HG03521 (cell line): ENCODE data around the gene MED26.

Experiments used
- ATAC-seq: cut with Tn5 transposase; IDR thresholded peaks from one replicate; pipeline ENCODE4 v1.9.1; 2021; ENCODE audit warnings: mild to moderate bottlenecking, moderate library complexity; ENCODE audit not compliant: unreplicated experiment

The MED26 gene

DNA sequence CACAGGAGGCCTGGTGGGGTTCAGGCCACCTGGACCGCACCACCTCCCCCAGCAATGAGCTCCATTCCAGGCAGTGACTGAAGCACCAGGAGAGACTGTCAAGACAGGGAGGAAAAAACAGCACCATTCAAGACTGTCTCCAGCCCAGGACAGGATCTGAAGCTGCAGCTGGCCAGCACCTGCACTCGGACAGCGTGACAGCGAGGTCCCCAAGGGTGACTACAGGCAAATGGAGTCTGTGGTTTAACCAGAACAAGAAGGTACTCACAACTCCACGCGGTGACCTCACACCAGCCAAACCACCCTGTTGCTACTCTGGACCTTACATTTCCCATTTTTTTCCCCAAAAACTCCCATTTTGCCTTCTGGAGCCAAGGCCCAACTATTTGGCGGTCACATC lies 9.8 kb downstream of the MED26 start:
- no peak for ATAC-seq

DNA sequence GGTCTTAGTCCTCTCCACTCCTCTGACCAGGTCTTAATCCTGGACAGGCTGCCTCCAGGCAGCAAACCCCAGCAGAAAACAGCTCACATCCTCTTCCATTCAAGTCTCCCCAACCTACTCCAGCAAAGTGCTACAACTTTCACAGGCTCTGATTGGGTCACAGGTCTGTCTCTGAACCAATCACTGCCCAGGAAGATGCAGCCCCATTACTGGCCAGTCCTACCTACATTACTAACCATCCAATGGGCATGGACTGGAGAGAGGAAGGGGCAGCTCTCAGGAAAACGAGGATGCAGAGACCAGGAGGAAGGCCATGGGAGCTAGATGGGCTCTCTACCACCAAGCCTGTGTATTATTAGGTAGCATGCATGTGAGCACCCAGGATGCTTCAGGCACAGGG lies 12.2 kb downstream of the MED26 start:
- no peak for ATAC-seq

DNA sequence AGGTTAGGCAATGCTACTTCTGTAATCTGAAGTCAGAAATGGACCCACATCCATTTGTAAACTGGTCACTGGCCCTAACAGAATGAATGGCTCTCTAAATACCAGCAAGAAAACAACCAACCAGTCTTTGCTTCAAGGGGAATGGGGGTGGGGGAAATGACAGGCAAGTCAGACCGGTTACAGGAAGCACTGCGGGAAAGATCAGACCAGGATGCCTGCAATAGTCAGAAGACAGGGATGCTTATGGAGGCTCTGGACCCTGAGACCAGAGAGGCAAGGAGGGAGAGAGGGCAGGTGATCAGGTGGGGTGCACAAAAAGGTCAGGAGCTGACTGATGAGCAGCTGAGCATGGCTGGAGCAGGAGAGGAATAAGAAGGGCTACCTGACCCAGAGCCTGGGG lies 13.1 kb downstream of the MED26 start:
- ATAC-seq = no peak

DNA sequence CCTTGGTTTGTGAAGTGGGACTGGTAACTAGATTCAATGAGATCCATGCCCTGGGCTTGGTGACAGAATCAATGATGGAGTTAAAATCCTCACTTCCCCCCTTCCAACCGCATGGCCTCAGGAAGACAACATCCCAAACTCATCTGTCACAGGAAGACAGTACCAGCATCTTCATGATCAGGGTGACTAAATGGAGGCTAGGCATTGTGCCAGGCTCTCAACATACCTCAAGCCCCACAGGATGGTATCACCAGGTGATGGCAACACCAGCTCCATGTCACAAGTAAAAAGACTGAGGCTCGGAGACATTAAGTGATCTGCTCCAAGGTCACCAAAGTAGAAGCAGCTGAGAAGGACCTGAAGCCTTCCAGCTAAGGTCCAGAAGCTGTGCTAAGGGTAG lies 14.2 kb downstream of the MED26 start:
- no peak for ATAC-seq

DNA sequence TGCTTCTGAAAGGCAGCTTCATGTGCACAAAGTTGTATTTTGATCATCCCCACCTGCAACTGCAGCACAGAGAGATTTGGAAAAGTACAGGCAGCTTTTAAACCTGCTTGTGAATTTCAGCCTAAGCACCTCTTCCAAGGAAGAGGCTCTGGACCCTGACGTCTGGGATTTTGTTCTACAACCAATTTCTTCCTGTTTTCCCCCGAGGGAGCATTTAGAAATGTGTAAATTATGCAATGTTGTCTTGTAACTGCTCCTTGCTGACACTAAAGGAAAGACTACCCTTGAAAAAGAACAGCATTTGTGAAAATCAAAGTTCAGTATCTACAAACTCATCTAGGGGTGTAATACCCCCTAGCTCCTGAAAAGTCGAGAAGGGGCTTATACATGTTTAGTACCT lies 15.4 kb downstream of the MED26 start:
- ATAC-seq = no peak

DNA sequence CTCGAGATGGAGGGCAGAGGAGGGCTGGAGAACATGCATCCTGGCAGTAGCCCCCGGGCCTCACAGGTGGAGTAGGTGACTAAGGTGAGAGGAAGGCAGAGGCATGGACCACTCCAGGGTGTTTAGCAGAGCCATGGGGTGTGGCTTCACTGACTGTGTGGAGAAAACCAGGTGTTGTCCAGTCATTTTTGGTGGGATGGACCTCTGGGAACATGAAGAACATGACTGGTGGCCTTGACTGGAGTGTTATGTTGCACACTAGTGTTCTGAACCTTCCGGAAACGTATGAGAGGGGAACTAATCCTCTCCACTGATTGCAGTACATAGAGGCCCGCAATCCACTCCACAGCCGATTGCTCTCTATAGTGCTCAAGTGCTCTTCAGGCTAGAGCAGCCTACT lies 16.9 kb downstream of the MED26 start:
- ATAC-seq = no peak

DNA sequence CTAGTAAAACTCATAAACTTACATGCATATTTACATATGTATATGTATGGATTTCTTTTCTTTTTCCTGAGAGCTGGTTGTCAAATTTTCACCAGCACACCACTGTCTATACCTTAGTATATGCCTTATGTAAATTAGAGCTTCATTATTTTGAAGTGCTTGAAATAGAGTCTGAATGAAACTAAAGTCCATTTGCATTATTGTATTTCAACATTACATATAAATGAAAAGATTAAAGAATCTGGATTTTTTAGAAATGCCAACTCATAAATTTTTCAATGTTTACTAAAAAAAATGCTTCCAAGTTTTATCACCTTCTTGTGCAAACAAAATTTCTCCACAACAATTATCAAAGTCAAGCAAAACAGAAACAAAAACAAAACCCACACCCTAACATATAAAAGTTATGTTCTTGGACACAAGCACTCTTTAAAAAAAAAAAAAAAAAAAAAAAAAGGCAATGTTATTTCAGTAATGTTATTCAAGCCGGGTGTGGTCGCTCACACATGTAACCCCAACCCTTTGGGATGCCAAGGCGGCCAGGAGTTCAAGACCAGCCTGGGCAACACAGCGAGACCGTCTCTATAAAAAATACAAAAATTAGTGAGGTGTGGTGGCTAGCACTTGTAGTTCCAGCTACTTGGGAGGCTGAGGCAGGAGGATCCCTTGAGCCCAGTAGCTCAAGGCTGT lies 18.3 kb downstream of the MED26 start:
- ATAC-seq = no peak

DNA sequence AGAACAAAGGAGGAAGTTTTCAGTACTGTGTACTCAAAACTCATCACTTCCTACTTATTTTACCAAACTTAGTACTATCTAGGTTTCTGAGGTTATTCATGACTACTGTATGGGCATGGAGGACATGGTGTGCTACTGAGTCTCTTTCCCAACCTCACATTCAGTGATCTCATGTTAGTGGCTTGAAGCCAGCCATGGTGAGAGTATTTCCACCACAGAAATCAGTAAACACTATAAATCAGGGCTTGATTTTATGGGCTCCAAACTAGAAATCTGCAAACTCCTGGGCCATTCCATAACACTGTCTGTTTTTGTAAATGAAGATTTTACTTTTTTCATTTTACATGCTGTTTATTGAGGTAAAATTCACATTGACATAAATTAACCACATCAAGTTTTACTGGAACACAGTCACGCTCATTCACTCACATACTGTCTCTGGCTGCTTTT lies 19.7 kb downstream of the MED26 start:
- ATAC-seq = no peak

DNA sequence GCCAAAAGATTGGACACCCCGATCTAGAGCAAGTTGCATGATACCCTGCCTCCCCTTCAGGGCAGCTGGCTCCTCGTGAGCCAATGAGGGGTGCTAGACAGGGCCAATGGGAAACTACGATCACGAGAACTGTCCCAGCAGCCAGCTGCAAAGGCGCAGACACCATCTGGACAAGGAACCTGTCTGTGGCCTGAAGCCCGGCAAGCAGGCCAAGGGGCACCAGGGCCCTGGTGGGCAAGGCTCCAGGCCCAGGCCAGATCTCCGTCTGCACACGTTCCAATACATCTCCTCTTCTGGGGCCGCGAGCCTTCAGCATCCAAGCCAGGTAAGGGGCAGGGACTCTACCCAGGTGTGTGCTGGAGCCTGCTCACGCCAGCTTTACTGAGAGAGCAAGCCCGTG lies 20.2 kb downstream of the MED26 start:
- ATAC-seq = no peak

DNA sequence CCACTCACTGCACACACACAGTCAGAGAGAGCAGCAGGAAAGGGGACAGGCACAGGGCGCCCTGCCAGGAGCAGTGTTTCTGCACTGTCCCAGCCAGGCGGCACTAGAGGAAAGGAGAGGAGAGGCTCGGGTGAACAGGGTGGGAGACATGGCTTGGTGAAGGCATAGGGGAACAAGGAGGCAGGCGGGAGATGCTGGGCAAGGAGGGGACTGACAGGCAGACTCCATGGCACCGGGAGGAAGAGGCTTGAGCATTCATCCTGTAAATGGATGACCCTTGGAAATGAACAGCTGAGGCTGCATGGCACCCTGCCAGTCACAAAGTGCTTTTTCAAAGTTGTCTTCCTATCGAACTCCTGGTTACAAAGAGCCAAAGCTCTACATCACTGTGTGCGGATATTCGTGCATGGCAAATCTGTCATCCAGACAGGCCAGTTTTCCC lies 22.4 kb downstream of the MED26 start:
- ATAC-seq = no peak

DNA sequence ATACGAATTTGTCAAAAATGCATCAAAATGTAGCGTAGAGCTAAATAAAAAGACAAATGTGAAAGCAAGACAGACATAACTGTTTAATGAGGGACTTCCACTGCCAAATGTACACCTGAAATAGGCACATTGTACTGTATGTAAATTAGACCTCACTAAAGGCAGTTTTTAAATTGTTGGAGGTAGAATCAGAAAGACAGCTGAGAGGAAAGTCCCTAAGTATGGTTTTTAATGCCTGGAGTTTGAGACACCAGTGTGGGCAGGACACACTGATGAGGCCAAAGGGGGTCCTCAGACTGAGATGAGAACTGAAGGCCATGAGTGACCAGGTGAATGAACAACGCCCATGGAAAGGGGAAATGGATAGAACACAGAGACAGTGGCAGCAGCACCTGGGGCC lies 22.9 kb downstream of the MED26 start:
- no peak for ATAC-seq

DNA sequence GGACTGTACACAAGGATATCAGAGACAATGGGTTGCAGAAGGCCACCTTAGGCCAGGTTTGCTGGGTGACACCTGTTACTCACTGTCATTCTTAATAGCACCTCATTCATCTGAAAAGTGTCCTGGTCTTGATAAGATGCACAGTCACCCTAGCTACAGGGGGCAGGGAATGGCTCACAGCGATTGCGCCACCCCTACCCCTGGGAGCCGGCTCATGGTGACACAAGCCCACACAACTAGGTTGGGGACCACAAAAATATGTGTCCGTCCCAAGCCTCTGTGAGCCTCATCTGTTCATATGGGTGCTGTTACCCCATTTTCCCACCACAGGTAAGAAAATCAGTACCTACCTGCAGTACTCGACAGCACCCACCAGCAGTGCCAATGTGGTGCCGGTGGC lies 23.4 kb downstream of the MED26 start:
- no peak for ATAC-seq

DNA sequence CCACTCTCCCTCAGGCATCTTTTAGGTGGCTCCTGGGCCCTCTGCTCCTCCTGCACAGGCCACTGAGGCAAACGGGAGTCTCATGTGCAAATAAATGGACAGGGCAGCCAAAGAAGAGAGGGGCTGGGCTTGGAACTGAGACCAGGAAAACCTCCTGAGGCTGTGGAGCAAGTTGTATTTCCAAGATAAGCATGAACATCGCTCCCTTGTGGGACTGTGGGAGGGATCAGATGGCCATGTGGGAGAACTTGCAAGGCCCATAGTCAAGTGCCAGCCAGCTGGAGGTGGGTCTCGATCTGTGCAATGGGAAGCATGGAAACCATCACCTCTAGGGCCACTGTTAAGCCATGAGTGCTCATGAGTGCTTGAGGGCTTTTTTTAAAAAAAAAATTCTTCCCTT lies 24.9 kb downstream of the MED26 start:
- ATAC-seq = no peak

DNA sequence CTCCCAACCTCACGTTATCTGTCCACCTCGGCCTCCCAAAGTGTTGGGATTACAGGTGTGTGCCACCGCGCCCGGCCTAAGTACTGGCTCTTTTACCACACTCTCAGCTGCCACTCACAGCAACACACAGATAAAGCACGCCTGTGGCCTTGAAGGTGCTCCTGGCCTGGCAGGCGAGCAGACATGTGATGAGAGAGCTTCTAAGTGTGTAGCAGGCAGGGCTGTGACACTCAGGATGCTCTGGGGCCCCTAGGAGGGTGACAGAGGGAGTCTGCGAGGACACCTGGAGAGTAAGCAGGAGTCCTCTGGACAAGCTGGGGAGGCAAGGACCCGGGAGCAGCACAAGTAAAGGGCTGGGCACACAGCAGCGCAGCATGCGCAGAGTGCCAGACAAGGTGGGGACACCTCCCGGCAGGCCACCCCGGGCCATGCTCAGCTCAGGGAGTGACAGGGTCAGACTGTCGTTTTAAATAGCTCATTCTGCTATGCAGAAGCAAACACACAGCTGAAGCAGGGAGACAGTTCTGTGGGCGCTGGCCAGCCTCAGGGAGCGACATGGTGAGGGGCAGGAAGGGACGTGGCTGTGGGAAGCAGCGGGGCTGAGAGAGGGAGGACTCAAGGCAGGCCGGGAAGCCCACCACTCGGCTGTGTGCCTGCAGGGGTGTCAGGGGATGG lies 26.5 kb downstream of the MED26 start:
- no peak for ATAC-seq

DNA sequence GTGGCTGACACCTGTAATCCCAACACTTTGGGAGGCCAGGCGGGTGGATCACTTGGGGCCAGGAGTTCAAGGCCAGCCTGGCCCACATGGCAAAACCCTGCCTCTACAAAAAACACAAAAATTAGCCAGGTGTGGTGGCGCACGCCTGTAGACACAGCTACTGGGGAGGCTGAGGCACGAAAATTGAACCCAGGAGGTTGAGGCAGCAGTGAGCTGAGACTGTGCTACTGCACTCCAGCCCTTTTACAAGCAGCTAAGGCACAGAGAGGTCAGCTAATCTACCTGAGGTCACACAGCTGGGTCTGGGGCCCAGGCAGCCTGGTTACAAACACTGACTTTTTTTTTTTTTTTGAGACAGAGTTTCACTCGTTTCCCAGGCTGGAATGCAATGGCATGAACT lies 27.2 kb downstream of the MED26 start:
- no peak for ATAC-seq

DNA sequence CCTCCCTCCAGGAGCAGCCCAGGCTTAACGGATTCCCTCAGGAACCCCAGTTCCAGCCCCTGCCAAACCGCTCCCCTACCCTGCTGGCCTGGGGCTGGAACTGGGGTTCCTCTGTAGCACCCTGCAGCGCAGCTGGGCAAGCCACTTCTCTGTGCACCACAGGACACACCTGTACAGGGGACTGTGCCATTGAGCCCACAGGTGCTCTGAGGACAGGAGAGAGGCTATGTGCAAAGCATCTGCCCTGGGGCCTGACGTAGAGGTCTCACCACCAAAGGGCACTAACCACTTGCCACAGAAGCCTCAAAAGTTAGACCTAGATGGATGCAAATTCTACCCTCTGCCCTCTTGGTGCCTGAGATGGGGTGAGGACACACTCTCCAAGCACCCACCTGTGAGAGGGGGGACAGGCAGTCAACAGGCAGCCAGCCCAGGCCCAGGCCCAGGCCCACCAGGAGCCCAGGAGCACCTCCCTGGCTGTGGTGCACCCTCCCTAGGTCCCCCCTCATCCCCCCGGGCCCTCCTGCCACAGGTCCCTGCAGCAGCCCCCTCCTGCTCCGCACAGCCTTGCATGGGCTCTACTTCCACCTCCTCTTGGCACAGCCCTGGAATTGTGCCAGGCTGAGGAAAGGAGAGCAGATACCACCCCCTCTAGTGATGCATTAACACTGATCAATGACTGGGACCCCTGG lies 28.2 kb downstream of the MED26 start:
- no peak for ATAC-seq

DNA sequence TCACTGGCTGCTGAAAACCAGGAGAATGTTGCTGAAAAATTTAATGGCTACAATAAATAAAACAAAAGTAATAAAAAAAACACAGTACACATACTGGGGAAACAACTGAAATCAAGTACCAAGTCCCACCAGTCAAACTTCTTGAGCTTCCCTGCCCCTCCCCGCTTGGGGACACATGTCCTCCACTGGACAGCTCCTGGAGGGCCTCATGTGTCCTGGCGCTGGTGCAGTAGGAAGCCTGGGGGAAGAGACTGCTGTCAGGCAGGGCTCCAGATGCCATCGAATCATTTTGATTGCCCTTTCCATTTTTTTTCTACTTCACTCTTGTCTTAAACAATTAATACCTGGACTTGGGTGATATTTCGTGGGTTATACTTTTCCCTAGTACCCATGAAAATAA lies 29.2 kb downstream of the MED26 start:
- ATAC-seq = no peak

DNA sequence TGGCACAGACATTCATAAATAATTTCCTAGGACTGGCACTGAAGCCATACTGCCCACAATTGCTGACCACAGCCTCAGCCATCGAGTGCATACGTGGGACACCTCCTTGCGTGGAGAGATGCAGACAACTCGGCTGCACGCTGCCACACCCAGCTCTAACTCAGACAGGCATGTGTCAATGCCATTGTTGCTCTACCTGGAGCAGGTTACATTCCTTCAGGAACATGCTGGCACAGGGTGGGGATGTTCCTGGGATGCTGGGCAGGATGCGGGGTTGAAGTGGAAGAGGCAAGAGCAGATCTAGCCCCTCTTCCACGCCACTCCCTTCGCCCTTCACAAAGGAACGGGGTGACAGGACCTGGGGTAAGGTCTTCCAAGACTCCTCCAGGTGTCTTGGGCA lies 31.6 kb downstream of the MED26 start:
- no peak for ATAC-seq

DNA sequence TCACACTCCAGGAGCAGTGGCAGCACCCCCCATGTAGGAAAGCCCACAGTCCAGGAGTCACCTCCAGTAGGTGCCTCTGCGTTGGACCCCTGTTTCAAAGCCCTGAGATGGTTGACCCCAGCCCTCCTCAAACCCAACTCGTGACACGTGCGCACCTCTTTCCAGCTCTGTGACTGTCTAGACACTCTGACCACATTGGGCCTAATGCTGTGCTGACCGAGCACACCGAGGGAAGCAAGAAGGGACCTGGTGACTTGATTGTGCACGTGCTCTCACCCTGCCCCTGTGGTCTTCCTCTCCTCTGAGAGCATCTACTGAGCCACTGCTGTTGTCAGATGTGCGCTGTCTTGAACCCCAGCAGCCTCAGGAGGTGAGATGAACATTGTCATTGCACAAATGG lies 32.9 kb downstream of the MED26 start:
- ATAC-seq = no peak

DNA sequence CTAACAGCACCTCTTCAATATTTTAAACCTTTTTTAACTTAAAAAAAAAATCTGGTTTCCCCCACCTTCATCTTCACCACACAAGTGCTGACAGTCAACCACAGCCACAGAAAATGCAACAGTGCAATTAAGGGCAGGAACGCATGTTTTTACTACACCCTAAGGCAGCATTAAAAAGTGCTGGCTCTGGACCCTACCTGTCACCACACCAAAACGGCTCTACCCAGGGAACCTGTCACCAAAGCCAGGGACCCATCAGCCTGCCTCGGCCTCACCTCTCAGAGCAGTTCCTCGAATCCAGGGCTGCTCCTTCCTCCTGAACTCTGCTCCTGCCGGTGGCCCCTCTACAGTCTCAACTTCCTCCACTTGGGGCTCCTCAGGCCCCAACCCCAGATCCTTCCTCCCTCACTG lies 33.3 kb downstream of the MED26 start:
- ATAC-seq = no peak

DNA sequence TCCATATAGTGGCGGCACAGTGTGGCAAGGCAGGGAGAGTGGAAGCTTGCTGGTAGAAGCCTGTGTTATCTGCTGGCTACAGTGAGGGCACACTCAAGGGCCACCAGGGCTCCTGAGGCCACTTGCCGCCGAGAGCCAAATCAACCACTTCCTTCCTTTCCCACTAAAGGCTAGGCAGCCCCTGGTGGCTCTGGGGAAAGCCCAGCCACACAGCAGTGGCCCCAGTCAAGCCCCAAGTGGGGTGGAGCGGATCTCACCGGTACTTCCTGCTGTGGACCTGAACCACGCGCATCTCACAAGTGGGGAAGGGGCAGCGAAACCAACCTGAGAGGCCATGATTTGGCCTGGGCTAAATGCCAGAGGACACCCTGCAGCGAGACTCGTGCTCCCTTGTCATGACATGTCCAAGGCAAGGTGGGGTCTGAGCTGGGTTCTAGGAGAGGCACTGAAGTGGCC lies 33.8 kb downstream of the MED26 start:
- ATAC-seq = no peak

DNA sequence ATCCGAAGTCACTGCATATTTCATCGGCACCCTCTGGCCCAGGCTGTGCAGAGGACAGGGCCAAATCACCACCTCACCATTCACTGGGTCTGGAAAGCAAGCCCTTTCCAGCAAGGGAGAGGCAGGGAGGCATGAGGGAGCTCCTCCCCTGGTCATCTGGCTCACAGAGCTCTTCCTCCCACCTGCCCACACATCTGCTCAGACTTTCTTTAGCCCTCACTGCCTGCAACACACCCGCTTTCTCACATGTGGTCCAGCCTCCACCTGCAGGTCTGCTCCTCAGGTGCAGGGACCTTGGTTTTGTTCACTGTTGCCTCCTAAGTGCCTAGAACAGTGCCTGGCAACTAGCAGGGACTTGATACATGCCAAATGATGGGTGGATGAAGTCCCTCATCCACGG lies 34.8 kb downstream of the MED26 start:
- no peak for ATAC-seq
